HG03378 (cell line): ENCODE measurements around the gene WNT7A.

Experiments
- ATAC-seq: cut with Tn5 transposase; IDR thresholded peaks from one replicate; pipeline ENCODE4 v1.9.1; 2021; ENCODE audit warnings: mild to moderate bottlenecking, moderate library complexity; ENCODE audit not compliant: unreplicated experiment

The WNT7A gene

GRCh38 chr3:13849018-13849417 is 30.9 kb downstream of the WNT7A start:
- no peak for ATAC-seq

DNA sequence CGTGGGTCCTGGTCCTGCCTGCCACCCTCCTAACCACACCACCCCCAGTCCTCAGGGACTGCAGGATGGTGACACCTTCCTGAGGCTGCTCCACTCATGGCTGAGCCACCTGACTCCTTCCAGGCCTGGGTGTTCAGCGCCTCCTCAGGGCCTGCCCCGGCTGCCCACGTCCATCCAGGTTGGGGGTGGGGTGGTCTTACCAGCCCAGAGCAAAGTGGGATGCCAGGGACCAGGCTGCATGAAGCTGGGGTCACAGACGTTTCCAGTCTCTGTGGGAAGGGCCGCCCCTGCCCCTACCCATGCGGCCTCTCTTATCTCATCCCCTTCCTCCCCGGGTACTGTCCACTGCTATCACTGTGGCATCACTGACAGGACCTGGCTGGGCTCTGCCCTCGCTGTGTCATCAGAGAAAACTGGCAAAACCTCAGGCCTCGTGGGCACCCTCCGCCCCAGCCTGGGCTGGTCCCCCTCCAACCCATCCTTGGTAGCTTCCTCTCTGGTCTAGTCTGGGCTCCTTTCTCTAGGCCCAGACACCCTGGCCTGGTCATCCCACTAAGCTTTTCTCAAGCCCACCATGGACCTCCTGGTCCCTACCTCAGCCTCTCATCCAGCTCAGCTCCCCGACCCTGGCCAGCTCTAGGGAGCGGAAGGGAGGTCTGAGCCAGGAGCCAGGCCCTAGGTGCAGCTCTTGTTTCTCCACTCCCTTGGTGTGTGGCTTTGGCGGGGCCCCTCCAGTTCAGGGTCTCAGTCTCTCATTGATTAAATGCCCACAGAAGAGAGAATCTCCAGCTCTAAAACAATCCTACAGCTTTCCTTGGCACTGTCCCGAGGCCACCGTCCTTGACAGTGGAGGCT is 32.9 kb downstream of the WNT7A start:
- no peak for ATAC-seq

DNA sequence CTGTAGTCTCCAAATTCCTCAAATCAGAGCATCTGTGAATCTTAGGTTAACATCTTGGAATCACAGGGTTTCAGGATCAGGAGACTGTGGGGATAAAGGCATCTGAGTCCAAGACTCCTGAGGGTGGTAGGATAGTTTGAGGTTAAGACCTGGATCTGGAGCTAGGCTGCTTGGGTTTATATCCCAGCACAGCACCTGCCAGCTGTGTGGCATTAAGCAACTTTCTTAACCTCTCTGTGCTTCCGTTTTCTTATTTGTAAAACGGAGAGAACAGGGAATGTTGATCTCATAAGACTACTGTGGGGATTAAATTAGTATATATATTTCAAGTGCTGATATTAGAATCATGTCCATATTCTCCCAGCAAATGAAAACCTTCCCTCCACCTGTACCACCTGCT is 33.6 kb downstream of the WNT7A start:
- no peak for ATAC-seq

GRCh38 chr3:13845806-13846205 is 34.1 kb downstream of the WNT7A start:
- ATAC-seq: no peak

DNA sequence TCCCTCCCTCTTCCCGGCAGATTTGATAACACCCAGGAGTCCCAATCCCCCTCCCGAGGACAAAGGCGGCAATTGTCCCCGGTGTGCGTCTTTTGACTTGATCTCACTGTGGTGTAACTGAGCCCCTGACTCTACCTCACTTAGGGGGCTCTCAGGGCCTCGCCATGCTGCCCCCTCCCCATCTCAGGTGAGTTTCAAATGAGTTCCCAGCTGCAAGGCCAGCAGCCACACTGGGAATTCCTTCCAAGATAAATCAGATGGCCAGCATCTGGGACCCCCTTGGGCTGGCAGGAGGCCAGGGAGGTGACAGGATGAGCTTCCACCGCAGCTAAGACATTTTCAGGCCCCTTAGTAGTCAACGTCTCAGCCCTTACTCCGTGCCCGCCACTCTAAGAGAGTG is 35.0 kb downstream of the WNT7A start:
- no peak for ATAC-seq

GRCh38 chr3:13844286-13844685 is 35.6 kb downstream of the WNT7A start:
- no peak for ATAC-seq

- no peak for ATAC-seq
Measured at GRCh38 chr3:13843351-13843750, 36.5 kb downstream of the WNT7A start.

GRCh38 chr3:13842226-13842625 is 37.6 kb downstream of the WNT7A start:
- ATAC-seq: no peak

GRCh38 chr3:13841826-13842225 is 38.0 kb downstream of the WNT7A start:
- ATAC-seq: no peak

DNA sequence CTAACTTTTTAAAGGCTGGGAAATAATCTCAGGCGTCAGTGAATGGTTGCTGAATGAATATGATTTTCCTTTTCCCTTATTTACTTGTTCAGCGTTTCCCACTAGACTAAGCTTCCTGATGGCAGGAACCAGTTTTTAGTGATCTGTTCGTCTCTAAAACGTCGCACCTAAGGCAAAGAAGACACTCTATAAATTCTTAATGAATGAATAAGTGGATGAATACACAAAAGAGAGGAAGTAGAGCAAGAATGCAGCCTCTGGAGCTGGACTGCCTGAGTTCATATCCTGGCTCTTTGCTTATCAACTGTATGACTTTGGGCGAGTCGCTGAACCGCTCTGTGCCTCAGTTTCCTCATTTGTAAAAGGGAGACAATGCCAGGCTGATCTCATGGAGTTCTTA is 38.7 kb downstream of the WNT7A start:
- ATAC-seq: no peak

- no peak for ATAC-seq
Measured at GRCh38 chr3:13840456-13840855, 39.4 kb downstream of the WNT7A start.

DNA sequence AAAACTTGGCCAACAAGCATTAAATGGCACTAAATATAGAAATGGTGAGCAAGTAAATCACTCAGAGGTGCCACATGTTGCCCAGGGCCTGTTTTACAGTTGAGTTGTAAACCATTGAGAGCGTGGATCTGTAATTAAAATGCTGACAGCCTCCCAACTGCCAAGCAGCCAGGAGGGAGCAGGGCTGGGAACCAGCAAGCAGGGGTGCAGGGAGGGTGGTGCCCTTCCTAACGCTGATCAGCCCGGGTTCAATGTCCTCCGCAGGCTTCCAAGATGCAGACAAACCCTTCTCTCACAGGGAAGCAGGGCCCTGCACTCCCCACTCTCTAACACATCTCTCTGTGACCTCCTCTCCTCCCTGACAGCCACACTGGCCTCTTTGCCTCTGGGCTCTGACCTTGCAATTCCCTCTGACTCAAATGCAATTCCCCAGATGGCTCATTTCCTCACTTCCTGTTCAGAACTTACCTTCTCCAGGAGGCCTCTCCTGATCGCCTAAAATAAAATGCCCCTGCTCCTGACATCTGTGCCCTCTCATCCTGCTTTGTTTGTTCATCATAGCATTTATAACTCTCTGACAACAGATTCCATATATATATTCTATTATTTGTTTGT is 40.0 kb downstream of the WNT7A start:
- no peak for ATAC-seq

GRCh38 chr3:13839253-13839652 is 40.6 kb downstream of the WNT7A start:
- no peak for ATAC-seq

GRCh38 chr3:13838421-13838820 is 41.5 kb downstream of the WNT7A start:
- ATAC-seq: no peak

GRCh38 chr3:13837751-13838150 is 42.1 kb downstream of the WNT7A start:
- ATAC-seq: no peak

DNA sequence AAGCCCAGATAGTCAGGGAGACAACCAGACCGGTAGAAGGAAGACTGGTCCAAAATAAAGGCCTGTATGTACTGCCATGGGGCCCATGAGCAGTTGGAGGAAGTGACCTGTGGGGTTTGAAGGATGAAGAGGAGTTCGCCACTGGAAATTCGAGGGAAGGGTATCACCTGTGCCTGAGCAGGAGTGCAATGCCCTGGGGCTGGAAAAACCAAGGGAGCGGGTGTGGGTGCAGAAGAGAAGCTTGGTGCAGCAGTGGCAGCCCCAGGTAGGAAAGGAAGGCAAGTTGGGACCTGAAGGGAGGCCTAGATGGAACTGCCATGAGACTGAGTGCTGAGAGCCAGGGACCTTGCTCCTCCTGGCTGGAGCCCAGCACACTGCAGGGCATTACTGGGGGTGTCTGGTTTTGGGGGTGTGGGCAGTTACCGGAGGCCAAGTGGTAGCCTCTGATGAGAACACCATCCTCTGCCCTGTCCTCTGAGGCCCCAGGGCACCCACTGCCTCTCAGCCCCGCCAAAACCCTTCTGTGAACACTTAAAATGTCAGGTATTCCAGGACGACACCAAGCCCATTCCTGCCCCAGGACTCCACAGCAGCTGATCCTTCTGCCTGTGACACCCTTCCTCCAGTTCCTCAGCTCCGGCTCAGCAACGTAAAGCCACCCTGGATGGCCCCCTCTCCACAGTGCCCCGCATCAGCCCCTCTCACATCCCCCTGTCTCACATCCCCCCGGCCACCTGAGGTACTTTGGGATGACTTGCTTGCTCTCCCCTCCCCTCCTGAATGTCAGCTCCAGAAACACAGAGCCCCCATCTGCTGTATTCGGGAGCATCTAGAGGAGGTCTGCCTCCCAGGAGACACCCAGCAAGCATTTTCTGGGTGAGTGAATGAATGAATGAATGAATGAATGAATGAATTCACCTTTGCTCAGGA is 42.9 kb downstream of the WNT7A start:
- ATAC-seq: no peak

GRCh38 chr3:13835246-13835645 is 44.6 kb downstream of the WNT7A start:
- ATAC-seq: no peak

- no peak for ATAC-seq
Measured at GRCh38 chr3:13834258-13835035, 45.4 kb downstream of the WNT7A start.

- no peak for ATAC-seq
Measured at GRCh38 chr3:13833506-13834257, 46.2 kb downstream of the WNT7A start.

- no peak for ATAC-seq
Measured at GRCh38 chr3:13832130-13832529, 47.7 kb downstream of the WNT7A start.
